ENCODE measurements around the gene TMEM88.

Gene TMEM88

DNA sequence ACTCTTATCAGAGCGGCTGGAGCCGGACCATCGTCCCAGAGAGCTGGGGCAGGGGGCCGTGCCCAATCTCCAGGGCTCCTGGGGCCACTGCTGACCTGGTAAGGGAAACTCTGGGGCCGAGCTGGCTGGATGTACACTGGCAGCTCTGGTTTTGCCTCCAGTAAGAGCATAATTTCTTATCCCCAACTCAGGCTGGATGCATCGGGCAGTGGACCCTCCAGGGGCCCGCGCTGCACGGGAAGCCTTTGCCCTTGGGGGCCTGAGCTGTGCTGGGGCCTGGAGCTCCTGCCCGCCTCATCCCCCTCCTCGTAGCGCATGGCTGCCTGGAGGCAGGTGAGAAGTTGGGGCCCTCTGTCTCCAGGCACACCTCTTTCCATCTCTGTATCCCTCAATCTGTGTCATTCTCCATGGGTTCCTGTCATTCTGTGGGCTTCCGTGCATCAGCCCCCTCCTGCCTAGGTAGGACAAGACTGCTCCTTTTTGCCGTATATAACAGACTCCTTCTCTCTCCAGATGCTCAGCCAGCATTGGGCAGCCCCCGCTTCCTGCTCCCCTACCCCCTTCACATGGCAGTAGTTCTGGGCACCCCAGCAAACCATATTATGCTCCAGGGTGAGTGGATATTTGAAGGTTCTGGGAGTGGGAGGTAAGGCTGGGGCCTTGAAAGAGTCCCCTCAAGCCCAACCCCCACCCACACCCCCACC lies 9.4 kb upstream of the TMEM88 start:
- no peak for DNase-seq

DNA sequence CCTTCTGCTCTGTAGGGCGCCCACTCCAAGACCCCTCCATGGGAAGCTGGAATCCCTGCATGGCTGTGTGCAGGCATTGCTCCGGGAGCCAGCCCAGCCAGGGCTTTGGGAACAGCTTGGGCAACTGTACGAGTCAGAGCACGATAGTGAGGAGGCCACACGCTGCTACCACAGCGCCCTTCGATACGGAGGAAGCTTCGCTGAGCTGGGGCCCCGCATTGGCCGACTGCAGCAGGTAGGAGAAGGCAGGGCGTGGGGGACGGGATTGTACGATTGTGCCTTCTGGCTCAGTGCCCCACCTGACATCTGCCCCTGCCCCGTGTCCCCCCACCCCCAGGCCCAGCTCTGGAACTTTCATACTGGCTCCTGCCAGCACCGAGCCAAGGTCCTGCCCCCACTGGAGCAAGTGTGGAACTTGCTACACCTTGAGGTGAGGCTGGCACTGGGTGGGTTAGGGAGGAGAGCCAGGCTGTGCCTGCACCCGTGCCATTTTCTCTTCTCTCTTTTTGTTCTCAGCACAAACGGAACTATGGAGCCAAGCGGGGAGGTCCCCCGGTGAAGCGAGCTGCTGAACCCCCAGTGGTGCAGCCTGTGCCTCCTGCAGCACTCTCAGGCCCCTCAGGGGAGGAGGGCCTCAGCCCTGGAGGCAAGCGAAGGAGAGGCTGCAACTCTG lies 8.7 kb upstream of the TMEM88 start:
- no peak for DNase-seq

DNA sequence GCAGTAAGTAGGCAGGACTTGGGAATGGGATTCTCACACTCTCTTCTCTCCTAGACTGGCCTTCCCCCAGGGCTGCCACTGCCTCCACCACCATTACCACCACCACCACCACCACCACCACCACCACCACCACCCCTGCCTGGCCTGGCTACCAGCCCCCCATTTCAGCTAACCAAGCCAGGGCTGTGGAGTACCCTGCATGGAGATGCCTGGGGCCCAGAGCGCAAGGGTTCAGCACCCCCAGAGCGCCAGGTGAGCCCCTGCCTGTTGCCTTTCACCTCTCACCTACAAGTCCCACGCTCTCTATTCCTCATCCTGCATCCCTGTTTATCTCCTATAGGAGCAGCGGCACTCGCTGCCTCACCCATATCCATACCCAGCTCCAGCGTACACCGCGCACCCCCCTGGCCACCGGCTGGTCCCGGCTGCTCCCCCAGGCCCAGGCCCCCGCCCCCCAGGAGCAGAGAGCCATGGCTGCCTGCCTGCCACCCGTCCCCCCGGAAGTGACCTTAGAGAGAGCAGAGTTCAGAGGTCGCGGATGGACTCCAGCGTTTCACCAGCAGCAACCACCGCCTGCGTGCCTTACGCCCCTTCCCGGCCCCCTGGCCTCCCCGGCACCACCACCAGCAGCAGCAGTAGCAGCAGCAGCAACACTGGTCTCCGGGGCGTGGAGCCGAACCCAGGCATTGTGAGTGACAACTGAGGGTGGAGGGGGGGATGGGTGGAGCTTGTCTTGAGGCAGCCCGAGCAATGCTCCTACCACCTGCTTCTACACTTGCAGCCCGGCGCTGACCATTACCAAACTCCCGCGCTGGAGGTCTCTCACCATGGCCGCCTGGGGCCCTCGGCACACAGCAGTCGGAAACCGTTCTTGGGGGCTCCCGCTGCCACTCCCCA lies 7.9 kb upstream of the TMEM88 start:
- DNase-seq: no peak

DNA sequence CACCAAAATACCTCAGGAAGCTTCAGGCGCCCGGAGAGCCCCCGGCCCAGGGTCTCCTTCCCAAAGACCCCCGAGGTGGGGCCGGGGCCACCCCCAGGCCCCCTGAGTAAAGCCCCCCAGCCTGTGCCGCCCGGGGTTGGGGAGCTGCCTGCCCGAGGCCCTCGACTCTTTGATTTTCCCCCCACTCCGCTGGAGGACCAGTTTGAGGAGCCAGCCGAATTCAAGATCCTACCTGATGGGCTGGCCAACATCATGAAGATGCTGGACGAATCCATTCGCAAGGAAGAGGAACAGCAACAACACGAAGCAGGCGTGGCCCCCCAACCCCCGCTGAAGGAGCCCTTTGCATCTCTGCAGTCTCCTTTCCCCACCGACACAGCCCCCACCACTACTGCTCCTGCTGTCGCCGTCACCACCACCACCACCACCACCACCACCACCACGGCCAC lies 6.7 kb upstream of the TMEM88 start:
- DNase-seq: no peak

DNA sequence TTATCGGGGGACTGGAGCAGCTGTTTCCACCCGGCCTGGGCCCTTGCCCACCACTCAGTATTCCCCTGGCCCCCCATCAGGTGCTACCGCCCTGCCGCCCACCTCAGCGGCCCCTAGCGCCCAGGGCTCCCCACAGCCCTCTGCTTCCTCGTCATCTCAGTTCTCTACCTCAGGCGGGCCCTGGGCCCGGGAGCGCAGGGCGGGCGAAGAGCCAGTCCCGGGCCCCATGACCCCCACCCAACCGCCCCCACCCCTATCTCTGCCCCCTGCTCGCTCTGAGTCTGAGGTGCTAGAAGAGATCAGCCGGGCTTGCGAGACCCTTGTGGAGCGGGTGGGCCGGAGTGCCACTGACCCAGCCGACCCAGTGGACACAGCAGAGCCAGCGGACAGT lies 6.1 kb upstream of the TMEM88 start:
- DNase-seq: no peak

DNA sequence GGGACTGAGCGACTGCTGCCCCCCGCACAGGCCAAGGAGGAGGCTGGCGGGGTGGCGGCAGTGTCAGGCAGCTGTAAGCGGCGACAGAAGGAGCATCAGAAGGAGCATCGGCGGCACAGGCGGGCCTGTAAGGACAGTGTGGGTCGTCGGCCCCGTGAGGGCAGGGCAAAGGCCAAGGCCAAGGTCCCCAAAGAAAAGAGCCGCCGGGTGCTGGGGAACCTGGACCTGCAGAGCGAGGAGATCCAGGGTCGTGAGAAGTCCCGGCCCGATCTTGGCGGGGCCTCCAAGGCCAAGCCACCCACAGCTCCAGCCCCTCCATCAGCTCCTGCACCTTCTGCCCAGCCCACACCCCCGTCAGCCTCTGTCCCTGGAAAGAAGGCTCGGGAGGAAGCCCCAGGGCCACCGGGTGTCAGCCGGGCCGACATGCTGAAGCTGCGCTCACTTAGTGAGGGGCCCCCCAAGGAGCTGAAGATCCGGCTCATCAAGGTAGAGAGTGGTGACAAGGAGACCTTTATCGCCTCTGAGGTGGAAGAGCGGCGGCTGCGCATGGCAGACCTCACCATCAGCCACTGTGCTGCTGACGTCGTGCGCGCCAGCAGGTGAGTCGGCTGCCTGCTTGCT lies 5.6 kb upstream of the TMEM88 start:
- DNase-seq: no peak

DNA sequence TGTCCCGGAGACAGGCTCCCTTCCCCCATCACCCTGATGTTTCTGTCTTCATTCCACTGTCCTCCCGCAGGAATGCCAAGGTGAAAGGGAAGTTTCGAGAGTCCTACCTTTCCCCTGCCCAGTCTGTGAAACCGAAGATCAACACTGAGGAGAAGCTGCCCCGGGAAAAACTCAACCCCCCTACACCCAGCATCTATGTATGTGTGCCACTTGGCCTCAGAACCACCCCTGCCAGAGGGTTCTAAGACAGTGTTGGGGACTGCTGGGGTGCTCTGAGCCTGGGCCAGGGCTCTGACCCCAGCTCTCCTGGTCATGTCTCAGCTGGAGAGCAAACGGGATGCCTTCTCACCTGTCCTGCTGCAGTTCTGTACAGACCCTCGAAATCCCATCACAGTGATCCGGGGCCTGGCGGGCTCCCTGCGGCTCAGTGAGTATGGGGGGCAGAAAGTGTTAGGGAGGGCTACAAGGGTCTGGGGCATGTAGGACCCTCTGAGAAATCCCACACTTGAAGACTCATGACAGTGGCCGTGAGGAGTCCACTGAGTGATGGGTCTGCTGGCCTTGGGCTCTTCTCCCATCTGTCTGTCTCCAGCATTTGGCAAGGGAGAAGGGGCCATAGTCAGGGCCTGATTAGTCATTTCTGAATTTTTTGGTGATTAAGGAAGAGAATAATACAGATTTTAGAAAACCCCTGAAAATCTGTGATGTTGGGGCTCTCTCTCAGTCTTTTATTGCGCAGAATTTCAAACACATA lies 4.9 kb upstream of the TMEM88 start:
- DNase-seq: no peak

DNA sequence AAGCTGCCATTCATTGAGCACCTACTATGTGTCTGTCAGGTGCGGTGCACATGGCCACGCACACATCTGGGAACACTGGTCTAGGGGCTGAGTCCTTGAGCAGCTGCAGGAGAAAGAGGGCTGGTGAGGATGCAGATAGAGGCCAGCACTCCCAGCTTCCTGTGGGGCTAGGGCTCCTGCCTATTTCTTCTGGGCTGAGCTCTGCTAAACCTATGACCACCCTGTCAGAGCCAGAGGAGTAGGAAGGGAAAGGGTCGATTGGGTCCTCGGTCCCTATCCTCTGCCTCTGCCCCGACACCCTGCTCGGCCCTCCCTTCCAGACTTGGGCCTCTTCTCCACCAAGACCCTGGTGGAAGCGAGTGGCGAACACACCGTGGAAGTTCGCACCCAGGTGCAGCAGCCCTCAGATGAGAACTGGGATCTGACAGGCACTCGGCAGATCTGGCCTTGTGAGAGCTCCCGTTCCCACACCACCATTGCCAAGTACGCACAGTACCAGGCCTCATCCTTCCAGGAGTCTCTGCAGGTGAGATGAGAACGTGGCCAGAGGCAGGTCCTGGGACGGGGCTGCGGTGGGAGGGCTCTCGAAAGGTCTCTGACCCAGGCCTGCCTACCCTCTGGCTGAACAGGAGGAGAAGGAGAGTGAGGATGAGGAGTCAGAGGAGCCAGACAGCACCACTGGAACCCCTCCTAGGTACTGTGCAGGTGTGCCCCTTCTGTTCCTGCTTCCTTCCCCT lies 4.0 kb upstream of the TMEM88 start:
- no peak for DNase-seq

DNA sequence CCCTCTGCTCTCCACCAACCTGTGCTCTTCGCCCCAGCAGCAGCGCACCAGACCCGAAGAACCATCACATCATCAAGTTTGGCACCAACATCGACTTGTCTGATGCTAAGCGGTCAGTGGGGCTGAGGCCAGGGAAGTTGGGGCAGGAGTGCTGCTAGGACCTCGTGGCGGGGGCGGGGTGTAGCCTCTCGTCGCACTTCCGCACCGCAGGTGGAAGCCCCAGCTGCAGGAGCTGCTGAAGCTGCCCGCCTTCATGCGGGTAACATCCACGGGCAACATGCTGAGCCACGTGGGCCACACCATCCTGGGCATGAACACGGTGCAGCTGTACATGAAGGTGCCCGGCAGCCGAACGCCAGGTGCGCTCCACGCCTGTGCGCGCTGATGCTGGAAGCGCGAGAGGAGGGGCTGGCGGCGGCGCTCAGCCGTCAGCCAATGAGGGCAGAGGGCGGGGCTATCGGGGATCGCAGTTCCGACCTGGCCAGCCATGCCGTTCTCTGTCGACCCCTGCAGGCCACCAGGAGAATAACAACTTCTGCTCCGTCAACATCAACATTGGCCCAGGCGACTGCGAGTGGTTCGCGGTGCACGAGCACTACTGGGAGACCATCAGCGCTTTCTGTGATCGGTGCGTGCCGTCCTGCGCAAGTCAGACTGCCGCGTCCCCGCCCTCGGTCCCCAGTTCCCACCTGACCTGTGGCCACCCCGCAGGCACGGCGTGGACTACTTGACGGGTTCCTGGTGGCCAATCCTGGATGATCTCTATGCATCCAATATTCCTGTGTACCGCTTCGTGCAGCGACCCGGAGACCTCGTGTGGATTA lies 3.2 kb upstream of the TMEM88 start:
- peak; percentile 76 for DNase-seq

DNA sequence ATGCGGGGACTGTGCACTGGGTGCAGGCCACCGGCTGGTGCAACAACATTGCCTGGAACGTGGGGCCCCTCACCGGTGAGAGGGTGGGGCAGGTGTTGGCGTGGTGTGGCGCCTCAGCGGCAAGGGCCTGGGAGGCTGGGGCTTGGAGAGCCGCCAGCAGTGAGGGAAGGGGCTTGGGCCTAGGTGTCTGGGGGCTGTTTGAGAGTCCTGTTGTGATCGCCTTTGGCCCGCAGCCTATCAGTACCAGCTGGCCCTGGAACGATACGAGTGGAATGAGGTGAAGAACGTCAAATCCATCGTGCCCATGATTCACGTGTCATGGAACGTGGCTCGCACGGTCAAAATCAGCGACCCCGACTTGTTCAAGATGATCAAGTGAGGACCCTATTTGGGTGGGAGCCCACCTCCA lies 2.6 kb upstream of the TMEM88 start:
- no peak for DNase-seq

DNA sequence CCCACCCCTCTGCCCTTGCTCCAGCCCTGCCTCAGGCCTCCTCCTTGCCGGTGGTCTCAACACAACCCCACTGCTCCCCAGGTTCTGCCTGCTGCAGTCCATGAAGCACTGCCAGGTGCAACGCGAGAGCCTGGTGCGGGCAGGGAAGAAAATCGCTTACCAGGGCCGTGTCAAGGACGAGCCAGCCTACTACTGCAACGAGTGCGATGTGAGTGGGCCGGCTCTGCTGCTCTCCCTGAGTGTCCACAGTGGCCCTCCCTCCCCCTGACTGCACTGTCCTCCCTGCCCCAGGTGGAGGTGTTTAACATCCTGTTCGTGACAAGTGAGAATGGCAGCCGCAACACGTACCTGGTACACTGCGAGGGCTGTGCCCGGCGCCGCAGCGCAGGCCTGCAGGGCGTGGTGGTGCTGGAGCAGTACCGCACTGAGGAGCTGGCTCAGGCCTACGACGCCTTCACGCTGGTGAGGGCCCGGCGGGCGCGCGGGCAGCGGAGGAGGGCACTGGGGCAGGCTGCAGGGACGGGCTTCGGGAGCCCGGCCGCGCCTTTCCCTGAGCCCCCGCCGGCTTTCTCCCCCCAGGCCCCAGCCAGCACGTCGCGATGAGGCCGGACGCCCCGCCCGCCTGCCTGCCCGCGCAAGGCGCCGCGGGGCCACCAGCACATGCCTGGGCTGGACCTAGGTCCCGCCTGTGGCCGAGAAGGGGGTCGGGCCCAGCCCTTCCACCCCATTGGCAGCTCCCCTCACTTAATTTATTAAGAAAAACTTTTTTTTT lies 1.8 kb upstream of the TMEM88 start:
- DNase-seq: no peak

DNA sequence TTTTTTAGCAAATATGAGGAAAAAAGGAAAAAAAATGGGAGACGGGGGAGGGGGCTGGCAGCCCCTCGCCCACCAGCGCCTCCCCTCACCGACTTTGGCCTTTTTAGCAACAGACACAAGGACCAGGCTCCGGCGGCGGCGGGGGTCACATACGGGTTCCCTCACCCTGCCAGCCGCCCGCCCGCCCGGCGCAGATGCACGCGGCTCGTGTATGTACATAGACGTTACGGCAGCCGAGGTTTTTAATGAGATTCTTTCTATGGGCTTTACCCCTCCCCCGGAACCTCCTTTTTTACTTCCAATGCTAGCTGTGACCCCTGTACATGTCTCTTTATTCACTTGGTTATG lies 1.2 kb upstream of the TMEM88 start:
- no peak for DNase-seq

DNA sequence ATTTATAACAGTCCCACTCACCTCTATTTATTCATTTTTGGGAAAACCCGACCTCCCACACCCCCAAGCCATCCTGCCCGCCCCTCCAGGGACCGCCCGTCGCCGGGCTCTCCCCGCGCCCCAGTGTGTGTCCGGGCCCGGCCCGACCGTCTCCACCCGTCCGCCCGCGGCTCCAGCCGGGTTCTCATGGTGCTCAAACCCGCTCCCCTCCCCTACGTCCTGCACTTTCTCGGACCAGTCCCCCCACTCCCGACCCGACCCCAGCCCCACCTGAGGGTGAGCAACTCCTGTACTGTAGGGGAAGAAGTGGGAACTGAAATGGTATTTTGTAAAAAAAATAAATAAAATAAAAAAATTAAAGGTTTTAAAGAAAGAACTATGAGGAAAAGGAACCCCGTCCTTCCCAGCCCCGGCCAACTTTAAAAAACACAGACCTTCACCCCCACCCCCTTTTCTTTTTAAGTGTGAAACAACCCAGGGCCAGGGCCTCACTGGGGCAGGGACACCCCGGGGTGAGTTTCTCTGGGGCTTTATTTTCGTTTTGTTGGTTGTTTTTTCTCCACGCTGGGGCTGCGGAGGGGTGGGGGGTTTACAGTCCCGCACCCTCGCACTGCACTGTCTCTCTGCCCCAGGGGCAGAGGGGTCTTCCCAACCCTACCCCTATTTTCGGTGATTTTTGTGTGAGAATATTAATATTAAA lies 638 bp upstream of the TMEM88 start:
- no peak for DNase-seq

DNA sequence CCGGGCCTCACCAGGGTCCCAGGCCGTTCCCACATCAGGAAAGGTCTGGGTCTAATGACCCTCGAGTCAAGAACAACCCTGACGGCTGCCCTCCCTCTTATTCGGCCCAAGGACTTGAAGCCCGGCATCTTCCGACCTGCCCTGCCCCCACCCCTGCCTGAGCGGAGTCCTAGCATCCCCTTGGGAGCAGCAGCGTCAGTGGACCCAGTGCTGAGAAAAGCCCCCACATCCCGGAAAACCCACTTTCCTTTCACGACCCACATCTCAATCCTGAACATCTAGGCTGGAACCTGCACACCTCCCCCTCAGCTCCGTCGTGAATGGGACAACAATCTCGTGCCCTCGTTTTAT lies 769 bp downstream of the TMEM88 start:
- no peak for DNase-seq

DNA sequence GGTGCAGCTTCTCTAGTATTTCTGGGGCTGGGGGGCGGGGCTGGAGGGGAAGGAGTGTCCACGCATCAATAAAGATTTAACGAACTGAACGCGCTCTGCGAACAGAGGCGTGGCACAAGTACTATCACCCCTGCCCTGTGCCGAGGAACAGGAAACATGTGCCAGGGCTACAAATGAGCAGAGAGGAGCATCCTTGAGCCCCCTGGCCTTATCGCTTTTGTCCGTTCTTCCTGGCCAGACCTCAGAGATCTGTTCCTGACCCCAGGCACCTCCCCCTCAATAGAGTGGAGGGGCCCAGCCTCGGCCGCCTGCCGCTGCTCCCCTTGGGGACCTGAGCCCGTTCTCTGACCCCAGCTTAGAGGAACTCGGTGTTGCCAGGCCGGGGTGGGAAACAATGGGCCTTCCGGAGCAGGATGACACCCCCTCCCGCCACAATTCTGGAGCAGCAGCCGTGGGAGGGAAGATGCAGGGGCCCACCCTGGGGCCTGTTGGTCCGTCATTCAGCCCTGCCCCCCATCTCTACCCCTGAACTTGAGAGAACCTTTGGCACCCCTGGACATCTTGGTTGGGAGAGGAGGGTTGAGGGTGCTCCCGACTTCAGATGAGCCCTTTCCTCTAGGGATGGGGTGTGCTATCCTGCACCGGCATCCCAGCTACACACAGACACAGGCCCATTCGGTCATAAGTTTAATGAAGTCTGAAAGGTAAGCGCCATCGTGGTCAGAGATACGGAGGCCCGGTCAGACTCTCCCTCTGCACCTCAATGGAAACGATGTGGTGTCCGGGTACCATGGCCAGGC lies 1.3 kb downstream of the TMEM88 start:
- no peak for DNase-seq

DNA sequence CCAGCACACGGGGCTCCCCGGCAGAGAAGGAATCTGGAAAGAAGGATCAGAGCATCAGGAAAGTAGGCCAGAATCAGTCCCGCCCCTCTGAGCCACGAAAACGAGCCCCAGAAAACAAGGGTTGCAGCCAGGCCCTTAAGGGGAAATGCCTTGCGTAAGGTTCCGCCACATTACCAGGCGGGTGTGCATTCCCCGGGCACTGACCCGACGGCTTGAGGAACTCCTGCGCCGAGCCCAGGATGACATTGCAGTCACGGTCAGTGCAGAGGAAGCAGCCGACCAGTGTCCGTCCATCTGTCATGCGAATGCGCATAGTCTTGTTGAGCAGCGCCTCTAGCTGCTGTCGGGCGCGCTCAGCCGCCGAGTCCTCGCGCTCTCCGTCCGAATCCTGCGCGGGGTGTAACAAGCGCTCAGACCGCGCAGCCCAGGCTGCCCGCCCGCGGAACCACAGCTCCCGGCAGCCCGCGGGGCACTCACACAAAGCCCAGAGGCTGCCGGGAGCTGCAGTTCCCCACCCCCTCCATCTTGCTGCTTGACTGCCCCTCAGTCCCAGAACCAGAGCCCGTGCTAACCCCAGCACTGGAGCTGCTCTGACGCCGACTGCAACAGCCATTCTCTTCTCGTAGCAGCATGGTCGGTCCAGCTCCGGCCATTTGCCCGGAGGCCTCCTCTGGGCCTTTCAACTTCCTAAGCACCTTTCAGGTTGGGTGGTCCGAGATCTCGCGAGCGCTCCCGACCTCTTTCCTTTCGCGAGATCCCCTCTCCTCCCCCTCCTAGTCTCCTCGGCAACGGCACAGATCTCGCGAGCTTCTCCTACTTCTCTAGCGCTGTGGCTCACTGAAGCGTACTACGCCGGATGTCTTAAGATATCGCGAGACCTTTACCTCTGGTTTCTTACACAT lies 2.2 kb downstream of the TMEM88 start, which contains the start of gene NAA38:
TSS of gene NAA38 (minus strand) at position 749 of the 902 bp plus-strand sequence. CDS start at position 653, 96 bp downstream.
- DNase-seq: peak; percentile 100

All from amniotic stem cell (primary cell).